Astrocyte (in vitro differentiated cells and primary cell): ENCODE results near the gene ETFA. TPM values are rescaled to one million over a fixed set of nuclear protein-coding genes. Genes with fewer than 3 reads are reported as not detected.

Experiments
- DNase-seq: peaks from one replicate; pipeline ENCODE4 v3.0.0-alpha.2; 2010; ENCODE audit warnings: low read depth
- FAIRE-seq: peaks from 2 replicates; lab custom pipeline; 2011; peaks lifted over from hg19 to GRCh38; lab: Jason Lieb, UNC
- H2AFZ ChIP-seq: 2 replicates; pipeline ENCODE4 v1.6.0; 2012; ENCODE audit warnings: low read depth, low read length, inconsistent platforms
- H3K27ac ChIP-seq: 2 replicates; pipeline ENCODE4 v1.5.1; 2011; ENCODE audit warnings: low read depth, low read length, inconsistent platforms
- H3K27me3 ChIP-seq: 2 replicates; pipeline ENCODE4 v1.6.0; 2011; ENCODE audit warnings: low read length, inconsistent platforms; ENCODE audit not compliant: insufficient read depth
- H3K36me3 ChIP-seq: 2 replicates; pipeline ENCODE4 v1.5.1; 2011; ENCODE audit warnings: low read length, inconsistent platforms; ENCODE audit not compliant: insufficient read depth
- H3K4me1 ChIP-seq: 2 replicates; pipeline ENCODE4 v1.5.1; 2011; ENCODE audit warnings: low read length, inconsistent platforms; ENCODE audit not compliant: insufficient read depth
- H3K4me2 ChIP-seq: 2 replicates; pipeline ENCODE4 v1.6.0; 2012; ENCODE audit warnings: low read length, inconsistent platforms
- H3K4me3 ChIP-seq: 2 replicates; pipeline ENCODE4 v1.5.1; 2011; ENCODE audit warnings: low read depth, mild to moderate bottlenecking, low read length, inconsistent platforms; ENCODE audit not compliant: insufficient read depth
- H3K79me2 ChIP-seq: 2 replicates; pipeline ENCODE4 v1.6.0; 2012; ENCODE audit warnings: mild to moderate bottlenecking, low read length, inconsistent platforms; ENCODE audit not compliant: insufficient read depth
- H3K9ac ChIP-seq: 2 replicates; pipeline ENCODE4 v1.6.0; 2012; ENCODE audit warnings: mild to moderate bottlenecking, low read length, inconsistent platforms
- H3K9me3 ChIP-seq: 2 replicates; pipeline ENCODE4 v1.5.1; 2012; ENCODE audit warnings: low read depth, mild to moderate bottlenecking, low read length, inconsistent platforms; ENCODE audit not compliant: insufficient read depth
- H4K20me1 ChIP-seq: 2 replicates; pipeline ENCODE4 v1.6.0; 2012; ENCODE audit warnings: low read length, inconsistent platforms; ENCODE audit not compliant: insufficient read depth
- H3K27ac Mint-ChIP-seq: one replicate; pipeline ENCODE4 v1.8.0; 2021; ENCODE audit warnings: mild to moderate bottlenecking, mixed read lengths; ENCODE audit not compliant: unreplicated experiment
- H3K27me3 Mint-ChIP-seq: one replicate; pipeline ENCODE4 v1.8.0; 2021; ENCODE audit warnings: low read depth, mixed read lengths; ENCODE audit not compliant: unreplicated experiment
- H3K36me3 Mint-ChIP-seq: one replicate; pipeline ENCODE4 v1.8.0; 2021; ENCODE audit warnings: low read depth, mixed read lengths; ENCODE audit not compliant: unreplicated experiment
- H3K4me1 Mint-ChIP-seq: one replicate; pipeline ENCODE4 v1.8.0; 2021; ENCODE audit warnings: low read depth, mixed read lengths; ENCODE audit not compliant: unreplicated experiment
- H3K4me3 Mint-ChIP-seq: one replicate; pipeline ENCODE4 v1.8.0; 2021; ENCODE audit warnings: mild to moderate bottlenecking, moderate library complexity, mixed read lengths; ENCODE audit not compliant: unreplicated experiment
- H3K9me3 Mint-ChIP-seq: one replicate; pipeline ENCODE4 v1.8.0; 2021; ENCODE audit warnings: mild to moderate bottlenecking, mixed read lengths; ENCODE audit not compliant: unreplicated experiment
- CTCF ChIP-seq: IDR thresholded peaks from 2 replicates; pipeline ENCODE4 v1.5.1; 2011; ENCODE audit warnings: low read depth, mild to moderate bottlenecking, inconsistent platforms, low read length, moderate library complexity; ENCODE audit not compliant: insufficient read depth
- EZH2 ChIP-seq: IDR thresholded peaks from 2 replicates; pipeline ENCODE4 v1.6.1; 2012; ENCODE audit warnings: mild to moderate bottlenecking, low read length, inconsistent platforms; ENCODE audit not compliant: insufficient read depth
- total RNA-seq: library from RNA; stranded (reverse); gene quantifications from 2 replicates; pipeline ENCODE4 v1.2.1, GENCODE V29; 2021

Gene ETFA
- total RNA-seq, 1 donor from 2014 or later: 126 TPM

GRCh38 chr15:76282465-76282864 lies 28.8 kb downstream of the ETFA start:
- no peaks in the 10 kb centered on the region for H3K27me3 Mint-ChIP-seq
- H3K4me3 Mint-ChIP-seq: no peak overlapping the region
- Histone ChIP-seq H2AFZ (no peak overlapping the region), H3K4me3 (no peak overlapping the region), H3K79me2 (no peaks in the 10 kb centered on the region), H3K9ac (no peak overlapping the region), H3K36me3 (peaks cover 22% of the 10 kb centered on the region), H3K4me1 (no peaks in the 10 kb centered on the region), H3K27ac (no peak overlapping the region), H3K27me3 (no peaks in the 10 kb centered on the region), H3K4me2 (no peak overlapping the region), H4K20me1 (no peaks in the 10 kb centered on the region), H3K9me3 (no peaks in the 10 kb centered on the region)
- no peak for TF ChIP-seq EZH2
- no peak for TF ChIP-seq CTCF
- no peak overlapping the region for H3K27ac Mint-ChIP-seq
- DNase-seq: no peak
- H3K4me1 Mint-ChIP-seq: no peaks in the 10 kb centered on the region
- H3K36me3 Mint-ChIP-seq: peaks cover 20% of the 10 kb centered on the region
- FAIRE-seq: no peak
- no peaks in the 10 kb centered on the region for H3K9me3 Mint-ChIP-seq

- Mint-ChIP-seq H3K4me3 (peak overlapping the region; percentile 7), H3K4me1 (no peaks in the 10 kb centered on the region), H3K36me3 (peaks cover 18% of the 10 kb centered on the region), H3K9me3 (no peaks in the 10 kb centered on the region), H3K27ac (no peak overlapping the region), H3K27me3 (no peaks in the 10 kb centered on the region)
- no peak overlapping the region for H2AFZ ChIP-seq
- no peak overlapping the region for H3K4me2 ChIP-seq
- H3K4me1 ChIP-seq: no peaks in the 10 kb centered on the region
- H3K79me2 ChIP-seq: no peaks in the 10 kb centered on the region
- TF ChIP-seq EZH2: no peak
- no peak for TF ChIP-seq CTCF
- H3K27ac ChIP-seq: no peak overlapping the region
- H4K20me1 ChIP-seq: no peaks in the 10 kb centered on the region
- H3K4me3 ChIP-seq: no peak overlapping the region
- H3K36me3 ChIP-seq: peaks cover 19% of the 10 kb centered on the region
- FAIRE-seq (no peak), DNase-seq (no peak)
- H3K9me3 ChIP-seq: no peaks in the 10 kb centered on the region
- H3K9ac ChIP-seq: no peak overlapping the region
- no peaks in the 10 kb centered on the region for H3K27me3 ChIP-seq
These were observed 32.6 kb downstream of the ETFA start for GRCh38 chr15:76278651-76279050.

- Histone ChIP-seq H3K9me3 (no peaks in the 10 kb centered on the region), H3K79me2 (no peaks in the 10 kb centered on the region), H3K9ac (no peak overlapping the region), H3K4me1 (no peaks in the 10 kb centered on the region), H2AFZ (no peak overlapping the region), H3K4me3 (no peak overlapping the region), H4K20me1 (no peaks in the 10 kb centered on the region), H3K27ac (no peak overlapping the region), H3K4me2 (no peak overlapping the region), H3K36me3 (peaks cover 12% of the 10 kb centered on the region), H3K27me3 (no peaks in the 10 kb centered on the region)
- Mint-ChIP-seq H3K27me3 (no peaks in the 10 kb centered on the region), H3K36me3 (peaks cover 14% of the 10 kb centered on the region), H3K4me3 (no peak overlapping the region), H3K4me1 (no peaks in the 10 kb centered on the region), H3K9me3 (peaks cover 3% of the 10 kb centered on the region), H3K27ac (no peak overlapping the region)
- FAIRE-seq (no peak), DNase-seq (no peak)
- no peak for TF ChIP-seq EZH2
- TF ChIP-seq CTCF: no peak
These were observed 36.4 kb downstream of the ETFA start for GRCh38 chr15:76274821-76275220.
